Mesothelial cell of epicardium (in vitro differentiated cells): ENCODE results near the gene MLLT3. TPM values are rescaled to one million over a fixed set of nuclear protein-coding genes. Genes with fewer than 3 reads are reported as not detected.

Experiments used
- DNase-seq, 2 experiments: peaks; one replicate each; pipeline ENCODE4 v3.0.0; 2021; ENCODE audit warnings: low spot score in 2 of 2; ENCODE audit not compliant: unreplicated experiment in 2 of 2
- H3K27ac Mint-ChIP-seq: 2 replicates; pipeline ENCODE4 v1.8.0; 2021; ENCODE audit warnings: mixed read lengths
- H3K27me3 Mint-ChIP-seq: 2 replicates; pipeline ENCODE4 v1.8.0; 2021; ENCODE audit warnings: low read depth, mixed read lengths
- H3K36me3 Mint-ChIP-seq: 2 replicates; pipeline ENCODE4 v1.8.0; 2021; ENCODE audit warnings: mixed read lengths
- H3K4me1 Mint-ChIP-seq: 2 replicates; pipeline ENCODE4 v1.8.0; 2021; ENCODE audit warnings: mixed read lengths
- H3K4me3 Mint-ChIP-seq: 2 replicates; pipeline ENCODE4 v1.8.0; 2021; ENCODE audit warnings: mild to moderate bottlenecking, moderate library complexity, mixed read lengths
- H3K9me3 Mint-ChIP-seq: 2 replicates; pipeline ENCODE4 v1.8.0; 2021; ENCODE audit warnings: mixed read lengths
- CTCF ChIP-seq: fragments of 200-600 bp; sonication (generic); IDR thresholded peaks from one replicate; pipeline ENCODE4 v1.5.0; 2021; ENCODE audit warnings: antibody characterized with exemption; ENCODE audit not compliant: unreplicated experiment
- total RNA-seq: library from RNA; stranded (reverse); gene quantifications from 3 replicates; pipeline ENCODE4 v1.2.1, GENCODE V29; 2021

MLLT3 gene
- total RNA-seq, 1 donor from 2014 or later: 45.8 TPM

- no peaks in the 10 kb centered on the region for H3K36me3 Mint-ChIP-seq
- no peaks in the 10 kb centered on the region for H3K9me3 Mint-ChIP-seq
- DNase-seq: no peak
- no peak overlapping the region for H3K27ac Mint-ChIP-seq
- no peak overlapping the region for H3K4me3 Mint-ChIP-seq
- H3K27me3 Mint-ChIP-seq: no peaks in the 10 kb centered on the region
- no peak for TF ChIP-seq CTCF
- H3K4me1 Mint-ChIP-seq: peaks cover 46% of the 10 kb centered on the region
Measured at GRCh38 chr9:20377790-20378189, 244.5 kb downstream of the MLLT3 start.

- no peak for TF ChIP-seq CTCF
- DNase-seq: no peak
- Mint-ChIP-seq H3K27ac (peak overlapping the region; percentile 3), H3K27me3 (no peaks in the 10 kb centered on the region), H3K4me3 (no peak overlapping the region), H3K9me3 (no peaks in the 10 kb centered on the region), H3K4me1 (peaks cover 37% of the 10 kb centered on the region), H3K36me3 (peaks cover under 1% of the 10 kb centered on the region)
Measured at GRCh38 chr9:20376731-20377375, 245.4 kb downstream of the MLLT3 start.

GRCh38 chr9:20376042-20376441, 246.3 kb downstream of the MLLT3 start:
- H3K36me3 Mint-ChIP-seq: peaks cover 7% of the 10 kb centered on the region
- H3K4me3 Mint-ChIP-seq: no peak overlapping the region
- H3K9me3 Mint-ChIP-seq: no peaks in the 10 kb centered on the region
- peaks cover 35% of the 10 kb centered on the region for H3K4me1 Mint-ChIP-seq
- DNase-seq: no peak
- no peak overlapping the region for H3K27ac Mint-ChIP-seq
- no peaks in the 10 kb centered on the region for H3K27me3 Mint-ChIP-seq
- no peak for TF ChIP-seq CTCF

- H3K4me1 Mint-ChIP-seq: peaks cover 16% of the 10 kb centered on the region
- TF ChIP-seq CTCF: no peak
- no peak overlapping the region for H3K4me3 Mint-ChIP-seq
- H3K36me3 Mint-ChIP-seq: peaks cover 7% of the 10 kb centered on the region
- DNase-seq: no peak
- H3K9me3 Mint-ChIP-seq: no peaks in the 10 kb centered on the region
- H3K27ac Mint-ChIP-seq: no peak overlapping the region
- no peaks in the 10 kb centered on the region for H3K27me3 Mint-ChIP-seq
Measured at GRCh38 chr9:20373263-20373662, 249.0 kb downstream of the MLLT3 start.

GRCh38 chr9:20369391-20369790, 252.9 kb downstream of the MLLT3 start:
- no peak for DNase-seq
- peaks cover 16% of the 10 kb centered on the region for H3K36me3 Mint-ChIP-seq
- TF ChIP-seq CTCF: no peak
- no peaks in the 10 kb centered on the region for H3K27me3 Mint-ChIP-seq
- peaks cover 4% of the 10 kb centered on the region for H3K4me1 Mint-ChIP-seq
- no peak overlapping the region for H3K4me3 Mint-ChIP-seq
- H3K27ac Mint-ChIP-seq: no peak overlapping the region
- peaks cover 8% of the 10 kb centered on the region for H3K9me3 Mint-ChIP-seq

GRCh38 chr9:20367855-20368254, 254.4 kb downstream of the MLLT3 start:
- Mint-ChIP-seq H3K9me3 (peaks cover 8% of the 10 kb centered on the region), H3K4me3 (no peak overlapping the region), H3K27me3 (no peaks in the 10 kb centered on the region), H3K4me1 (peaks cover 15% of the 10 kb centered on the region), H3K36me3 (peaks cover 16% of the 10 kb centered on the region), H3K27ac (no peak overlapping the region)
- no peak for DNase-seq
- TF ChIP-seq CTCF: no peak
